Airway epithelial cell (primary cell): ENCODE measurements around the gene MTG2. TPM values are rescaled to one million over a fixed set of nuclear protein-coding genes. Genes with fewer than 3 reads are reported as not detected.

ENCODE experiments used
- total RNA-seq: library from RNA; depleted of rRNA; stranded (reverse); fragments of >200 nt; gene quantifications from 2 replicates; pipeline ENCODE4 v1.2.3, GENCODE V29; 2015

MTG2 gene
- total RNA-seq: 18.3 and 30.9 TPM in 2 replicates

GRCh38 chr20:62182469-62183425, at the start of gene MTG2:
Gene MTG2 (plus strand): TSS chr20:62183028. CDS start chr20:62193421, 10,393 bp downstream.

GRCh38 chr20:62143081-62143956, 39.5 kb upstream of the MTG2 start, which contains the start of the genes PSMA7 and SS18L1:
Gene PSMA7 (minus strand): TSS chr20:62143394. CDS start chr20:62143303, 91 bp downstream.
Gene SS18L1 (plus strand): TSS chr20:62143769. CDS start chr20:62143821, 52 bp downstream.

GRCh38 chr20:62219992-62220665, 37.3 kb downstream of the MTG2 start, which contains the start of gene HRH3:
Gene HRH3 (minus strand): TSS chr20:62220278. CDS start chr20:62219970, 308 bp downstream.

GRCh38 chr20:62237801-62238568, 55.2 kb downstream of the MTG2 start, which contains the start of gene OSBPL2:
Gene OSBPL2 (plus strand): TSS chr20:62238521. CDS start chr20:62256185, 17,664 bp downstream.

Other genes with a start within 250 kb of the MTG2 start
- 9.9 and 13.5 TPM in 2 replicates for gene TAF4, start 117.1 kb upstream of the MTG2 start, total RNA-seq
- gene LSM14B, start 60.6 kb upstream of the MTG2 start, total RNA-seq: 17.5 and 21.6 TPM in 2 replicates
- gene PSMA7, start 39.6 kb upstream of the MTG2 start, total RNA-seq: 484 and 626 TPM in 2 replicates
- 6.0 and 10.2 TPM in 2 replicates for gene SS18L1, start 39.3 kb upstream of the MTG2 start, total RNA-seq
- not detected in 2 replicates for gene HRH3, start 37.2 kb downstream of the MTG2 start, total RNA-seq
- 22.7 and 28.8 TPM in 2 replicates for gene OSBPL2, start 55.5 kb downstream of the MTG2 start, total RNA-seq
- 252 and 281 TPM in 2 replicates for gene ADRM1, start 120.0 kb downstream of the MTG2 start, total RNA-seq
- gene LAMA5, start 184.3 kb downstream of the MTG2 start, total RNA-seq: 210 and 243 TPM in 2 replicates
- 2,524 and 3,677 TPM in 2 replicates for gene RPS21, start 204.1 kb downstream of the MTG2 start, total RNA-seq
- 4.0 and 4.8 TPM in 2 replicates for gene CABLES2, start 224.3 kb downstream of the MTG2 start, total RNA-seq
- 2.2 and 4.2 TPM in 2 replicates for gene RBBP8NL, start 244.5 kb downstream of the MTG2 start, total RNA-seq